HG02610 (cell line): ENCODE measurements around the gene TLR2.
"Not testable (repeated sequence)": the region's sequence is repeated elsewhere in the genome, so short reads cannot be mapped to it uniquely, and the experiment has no call there.

Source experiments
- ATAC-seq: cut with Tn5 transposase; IDR thresholded peaks from one replicate; pipeline ENCODE4 v1.9.1; 2021; ENCODE audit warnings: mild to moderate bottlenecking, moderate library complexity; ENCODE audit not compliant: unreplicated experiment

TLR2 gene

GRCh38 chr4:153661215-153661822, 22.8 kb upstream of the TLR2 start:
- ATAC-seq = no peak

- no peak for ATAC-seq
Observed at GRCh38 chr4:153661908-153662307, 22.2 kb upstream of the TLR2 start.

- no peak for ATAC-seq
Observed at GRCh38 chr4:153663667-153664066, 20.4 kb upstream of the TLR2 start.

GRCh38 chr4:153666505-153666904, 17.6 kb upstream of the TLR2 start:
- not testable (repeated sequence) for ATAC-seq

- no peak for ATAC-seq
Observed at GRCh38 chr4:153668647-153669046, 15.4 kb upstream of the TLR2 start.

- ATAC-seq = no peak
Observed at GRCh38 chr4:153669838-153670237, 14.2 kb upstream of the TLR2 start.

GRCh38 chr4:153676486-153676885, 7.6 kb upstream of the TLR2 start:
- no peak for ATAC-seq

- ATAC-seq = no peak
Observed at GRCh38 chr4:153676984-153677383, 7.1 kb upstream of the TLR2 start.

- ATAC-seq = no peak
Observed at GRCh38 chr4:153679486-153679885, 4.6 kb upstream of the TLR2 start.

GRCh38 chr4:153683763-153684181, 308 bp upstream of the TLR2 start:
- ATAC-seq = no peak

GRCh38 chr4:153684971-153685371, 891 bp downstream of the TLR2 start:
- no peak for ATAC-seq

GRCh38 chr4:153704522-153704921, 20.4 kb downstream of the TLR2 start:
- no peak for ATAC-seq

GRCh38 chr4:153705743-153706468, 21.8 kb downstream of the TLR2 start:
- peak; percentile 62 for ATAC-seq

- peak; percentile 26 for ATAC-seq
Observed at GRCh38 chr4:153706519-153706918, 22.4 kb downstream of the TLR2 start.

GRCh38 chr4:153710681-153711080, 26.6 kb downstream of the TLR2 start:
- no peak for ATAC-seq

- ATAC-seq = no peak
Observed at GRCh38 chr4:153713866-153714646, 30.0 kb downstream of the TLR2 start.

GRCh38 chr4:153722036-153722435, 38.0 kb downstream of the TLR2 start:
- ATAC-seq = no peak

GRCh38 chr4:153724606-153725005, 40.5 kb downstream of the TLR2 start:
- no peak for ATAC-seq

GRCh38 chr4:153725136-153725830, 41.2 kb downstream of the TLR2 start:
- no peak for ATAC-seq

GRCh38 chr4:153725831-153726154, 41.7 kb downstream of the TLR2 start:
- no peak for ATAC-seq

- no peak for ATAC-seq
Observed at GRCh38 chr4:153728151-153728550, 44.1 kb downstream of the TLR2 start.
